Caki2 (cell line): ENCODE measurements around the gene NLRP3. TPM values are rescaled to one million over a fixed set of nuclear protein-coding genes. Genes with fewer than 3 reads are reported as not detected.

Experiments used
- DNase-seq: peaks from one replicate; pipeline ENCODE4 v3.0.0-alpha.2; 2015; ENCODE audit warnings: low read depth
- in situ Hi-C: cut with HindIII; loops from 2 replicates; pipeline ENCODE4 v1.10.0; 2016; ENCODE audit warnings: low sequenced_read_pairs, low pct_unique_long_range_greater_than_20kb, mixed read lengths
- total RNA-seq: library from RNA; depleted of rRNA; stranded (reverse); fragments of >200 nt; shearing (Covaris generic); gene quantifications from 2 replicates; pipeline ENCODE4 v1.2.3, GENCODE V29; 2014; ENCODE audit warnings: low replicate concordance

Gene NLRP3
- total RNA-seq, 1 experiment from 2014 or later = not detected

- DNase-seq = no peak
- in situ Hi-C loops = no loop called here
These were observed 14.5 kb downstream of the NLRP3 start for GRCh38 chr1:247430434-247430833.

GRCh38 chr1:247431643-247432042 is 15.7 kb downstream of the NLRP3 start:
- DNase-seq = no peak
- in situ Hi-C loops = no loop called here

- in situ Hi-C loops = no loop called here
These were observed 18.0 kb downstream of the NLRP3 start for GRCh38 chr1:247434005-247434404.

GRCh38 chr1:247435030-247435758 is 19.2 kb downstream of the NLRP3 start:
- DNase-seq = no peak
- in situ Hi-C loops = no loop called here

More at GRCh38 chr1:247434005-247434404, 18.0 kb downstream of the NLRP3 start:
- no peak for DNase-seq

DNA sequence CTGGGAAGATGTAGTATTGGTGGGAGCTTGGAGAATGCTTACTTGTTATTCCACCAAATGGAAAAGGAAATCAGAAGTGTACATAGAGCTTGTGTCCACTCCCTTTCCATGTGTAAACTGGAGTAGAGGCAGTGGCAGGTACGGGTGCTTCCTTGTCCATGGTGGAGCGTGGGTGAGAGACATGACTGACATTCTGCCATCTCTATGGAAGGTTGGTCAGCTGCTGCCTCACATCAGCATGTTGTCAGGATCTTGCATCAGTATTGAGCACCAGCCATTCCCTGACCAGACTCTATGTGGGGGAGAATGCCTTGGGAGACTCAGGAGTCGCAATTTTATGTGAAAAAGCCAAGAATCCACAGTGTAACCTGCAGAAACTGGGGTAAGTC is 19.8 kb downstream of the NLRP3 start:
- in situ Hi-C loops = no loop called here

GRCh38 chr1:247437551-247438505 is 21.9 kb downstream of the NLRP3 start:
- no peak for DNase-seq
- in situ Hi-C loops = no loop called here

More for the DNA sequence above, 19.8 kb downstream of the NLRP3 start:
- no peak for DNase-seq

- no peak for DNase-seq
- in situ Hi-C loops = no loop called here
These were observed 24.1 kb downstream of the NLRP3 start for GRCh38 chr1:247440001-247440620.

- DNase-seq = no peak
- in situ Hi-C loops = no loop called here
These were observed 25.6 kb downstream of the NLRP3 start for GRCh38 chr1:247441606-247442005.

DNA sequence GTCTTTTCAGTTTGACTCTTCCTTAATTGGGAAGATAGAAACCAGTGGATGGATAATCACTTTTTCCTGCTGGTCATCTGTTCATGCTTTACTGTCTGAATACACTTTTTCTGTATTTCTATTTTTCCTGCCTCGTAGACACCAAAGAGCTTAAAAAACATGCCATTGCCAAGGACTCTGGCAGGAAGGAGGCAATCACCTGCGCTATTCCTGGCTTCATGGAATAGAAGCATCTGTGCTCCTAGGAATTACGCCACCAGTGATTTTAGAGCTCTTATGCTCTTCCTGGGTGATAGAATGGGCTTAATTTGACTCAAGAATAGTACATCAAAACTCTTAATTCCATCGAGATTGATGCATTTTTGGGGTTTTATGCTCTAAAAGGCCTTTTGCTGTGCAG is 26.2 kb downstream of the NLRP3 start:
- no peak for DNase-seq
- in situ Hi-C loops = no loop called here

DNA sequence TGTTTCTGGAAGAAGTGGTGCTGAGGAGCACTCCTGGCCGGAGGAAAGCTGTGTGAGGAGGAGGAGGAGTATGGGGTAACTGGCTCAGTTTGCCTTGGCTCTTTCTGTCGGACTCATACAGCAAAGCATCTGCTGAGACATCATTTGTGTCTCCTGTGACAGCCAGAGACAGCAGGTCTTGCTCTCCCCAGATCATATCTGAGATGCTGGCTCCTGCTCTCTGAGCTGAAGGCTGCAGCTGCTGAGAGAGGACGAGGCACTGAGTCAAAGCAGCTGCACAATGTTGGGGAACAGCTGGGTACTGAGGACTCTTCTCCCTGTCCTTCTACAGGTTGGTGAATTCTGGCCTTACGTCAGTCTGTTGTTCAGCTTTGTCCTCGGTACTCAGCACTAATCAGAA is 27.7 kb downstream of the NLRP3 start:
- in situ Hi-C loops = no loop called here
- no peak for DNase-seq

- in situ Hi-C loops = no loop called here
These were observed 28.6 kb downstream of the NLRP3 start for GRCh38 chr1:247444571-247444970.

GRCh38 chr1:247445526-247446356 is 29.8 kb downstream of the NLRP3 start:
- in situ Hi-C loops = no loop called here
- no peak for DNase-seq

More at GRCh38 chr1:247444571-247444970, 28.6 kb downstream of the NLRP3 start:
- no peak for DNase-seq

DNA sequence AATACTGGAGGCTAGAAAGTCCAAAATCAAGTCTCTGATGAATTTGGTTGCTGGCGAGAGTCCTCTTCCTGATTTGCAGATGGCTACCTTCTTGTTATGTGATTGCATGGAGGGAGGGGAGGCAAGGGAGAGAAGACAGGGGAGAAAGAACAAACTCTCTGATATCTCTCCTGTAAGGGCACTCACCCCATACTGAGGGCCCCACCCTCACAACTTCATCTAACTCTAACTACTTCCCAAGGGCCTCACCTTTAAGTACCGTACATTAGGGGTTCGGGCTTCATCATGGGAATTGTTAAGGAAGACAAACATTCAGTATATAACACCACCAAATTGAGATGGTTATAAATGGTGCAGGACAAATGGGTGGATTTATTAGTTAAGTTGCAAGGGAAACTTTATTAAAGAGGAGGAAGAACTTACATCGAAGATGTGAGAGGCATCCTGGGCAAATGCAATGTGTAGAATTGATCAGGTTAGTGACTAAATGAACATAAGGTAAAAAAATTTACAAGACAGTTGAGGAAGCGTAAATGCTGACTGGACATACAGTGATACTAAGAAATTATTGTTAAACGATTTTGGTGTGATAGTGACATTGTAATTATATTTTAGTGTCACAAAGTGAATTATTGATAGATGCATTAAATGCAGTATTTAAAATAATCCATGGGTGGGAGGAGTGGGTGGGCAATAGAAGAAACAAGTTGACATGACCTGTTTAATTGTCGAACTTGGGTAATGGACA is 31.4 kb downstream of the NLRP3 start:
- DNase-seq = no peak
- in situ Hi-C loops = no loop called here

DNA sequence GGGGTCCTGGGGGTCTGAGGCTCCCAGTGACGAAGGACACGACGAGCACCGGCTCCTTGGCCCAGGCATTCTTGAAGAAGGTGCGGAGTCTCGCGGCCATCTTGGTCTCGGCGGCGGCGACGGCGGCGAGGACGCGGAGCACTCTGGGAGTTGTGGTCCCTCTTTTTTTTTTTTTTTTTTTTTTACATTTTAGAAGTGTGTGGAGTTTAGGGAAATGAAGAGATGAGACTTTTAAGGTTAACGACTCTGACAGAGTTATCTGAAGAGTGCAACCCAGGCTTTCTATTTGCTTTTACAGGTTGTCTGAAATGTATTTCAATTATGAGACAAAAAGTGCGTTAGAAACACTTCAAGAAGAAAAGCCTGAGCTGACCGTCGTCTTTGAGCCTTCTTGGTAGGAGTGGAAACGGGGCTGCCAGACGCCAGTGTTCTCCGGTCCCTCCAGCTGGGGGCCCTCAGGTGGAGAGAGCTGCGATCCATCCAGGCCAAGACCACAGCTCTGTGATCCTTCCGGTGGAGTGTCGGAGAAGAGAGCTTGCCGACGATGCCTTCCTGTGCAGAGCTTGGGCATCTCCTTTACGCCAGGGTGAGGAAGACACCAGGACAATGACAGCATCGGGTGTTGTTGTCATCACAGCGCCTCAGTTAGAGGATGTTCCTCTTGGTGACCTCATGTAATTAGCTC is 32.3 kb downstream of the NLRP3 start:
- DNase-seq = peak; percentile 58
- in situ Hi-C loops = no loop called here

GRCh38 chr1:247451388-247452010 is 35.5 kb downstream of the NLRP3 start:
- no peak for DNase-seq
- in situ Hi-C loops = no loop called here

DNA sequence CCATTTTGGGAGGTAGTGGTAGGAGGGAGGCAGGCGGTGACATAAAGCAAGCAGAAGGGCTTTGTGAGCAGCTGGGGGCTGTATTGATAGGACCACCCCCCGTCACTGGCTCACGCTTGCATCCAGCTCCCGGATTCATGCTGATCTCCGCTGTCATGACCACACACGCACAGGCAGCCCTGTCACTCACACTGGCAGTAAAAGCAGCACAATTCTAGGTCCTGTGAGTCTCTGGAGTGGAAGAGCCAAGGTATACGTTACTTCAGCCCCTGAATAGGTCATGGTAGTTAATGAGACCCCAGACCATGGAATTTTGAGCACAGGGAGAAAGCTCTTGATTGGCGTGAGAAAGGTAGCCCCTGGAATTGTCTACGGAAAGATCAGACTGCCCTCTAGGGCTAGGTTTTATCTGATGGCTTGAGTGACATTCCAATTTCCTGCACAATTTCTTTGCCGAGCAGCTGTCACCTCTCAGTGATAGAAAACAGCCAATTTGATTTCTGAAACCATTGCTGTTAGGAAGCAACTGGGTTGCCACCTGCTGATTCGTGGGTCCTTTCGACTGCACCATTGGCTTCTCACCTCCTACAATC is 36.6 kb downstream of the NLRP3 start:
- DNase-seq = no peak
- in situ Hi-C loops = no loop called here
